ENCODE measurements around the gene DDRGK1.

Gene DDRGK1

DNA sequence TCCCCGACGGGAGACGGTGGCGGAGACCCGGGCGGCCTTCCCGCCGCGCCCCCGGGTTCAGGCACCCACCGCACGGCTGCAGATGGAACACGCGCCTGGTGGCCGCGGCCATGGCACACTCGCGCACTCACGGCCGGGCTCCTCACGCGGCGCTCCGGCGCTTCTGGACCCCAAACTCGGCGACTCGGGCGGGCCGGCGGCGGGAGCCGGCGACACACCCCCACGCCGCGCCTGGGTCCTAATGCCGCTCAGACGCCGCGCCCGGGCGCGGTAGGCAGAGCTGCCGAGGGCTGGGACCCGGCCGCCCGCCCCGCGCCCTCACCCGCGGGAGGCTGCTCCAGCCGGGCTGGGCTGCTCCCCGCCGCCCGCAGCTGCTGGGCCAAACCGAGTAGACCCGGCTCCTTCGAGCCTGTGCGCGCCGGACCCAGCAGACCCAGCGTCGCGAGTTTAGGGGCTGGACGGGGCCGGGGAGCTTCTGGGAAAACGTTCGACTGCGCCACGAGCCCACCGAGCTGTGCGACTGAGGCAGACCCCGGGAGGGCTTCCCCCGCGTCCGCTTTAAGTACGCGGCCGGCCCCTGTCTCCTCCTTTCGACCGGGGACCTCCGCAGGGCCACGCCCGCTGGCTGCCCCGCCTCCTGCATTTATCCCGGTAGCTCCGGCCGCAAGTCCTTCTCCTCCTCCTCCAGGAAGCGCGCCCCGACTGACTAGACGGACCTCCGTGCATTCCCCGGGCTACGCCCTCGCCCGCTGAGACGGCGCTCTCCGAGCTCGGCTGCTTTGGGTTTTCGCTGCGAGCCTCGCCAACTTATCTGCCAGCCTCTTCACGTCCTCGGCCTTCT is 34.8 kb upstream of the DDRGK1 start, which contains the start of gene SLC4A11:
Gene SLC4A11 (minus strand): TSS at position 165 of the 841 bp plus-strand sequence. CDS start 53 bp downstream, at position 112.
- no peaks in the 10 kb centered on the region for H3K9me3 Mint-ChIP-seq
- peaks cover 50% of the 10 kb centered on the region for H3K27me3 Mint-ChIP-seq
- peaks cover 7% of the 10 kb centered on the region for H3K4me1 Mint-ChIP-seq (ENCODE audit: low read depth)
- H3K36me3 Mint-ChIP-seq (ENCODE audit: low read depth) = peaks cover 3% of the 10 kb centered on the region
- H3K4me3 Mint-ChIP-seq = peak within 1 kb of the TSS; percentile 81
- H3K27ac Mint-ChIP-seq = no peak within 1 kb of the TSS

DNA sequence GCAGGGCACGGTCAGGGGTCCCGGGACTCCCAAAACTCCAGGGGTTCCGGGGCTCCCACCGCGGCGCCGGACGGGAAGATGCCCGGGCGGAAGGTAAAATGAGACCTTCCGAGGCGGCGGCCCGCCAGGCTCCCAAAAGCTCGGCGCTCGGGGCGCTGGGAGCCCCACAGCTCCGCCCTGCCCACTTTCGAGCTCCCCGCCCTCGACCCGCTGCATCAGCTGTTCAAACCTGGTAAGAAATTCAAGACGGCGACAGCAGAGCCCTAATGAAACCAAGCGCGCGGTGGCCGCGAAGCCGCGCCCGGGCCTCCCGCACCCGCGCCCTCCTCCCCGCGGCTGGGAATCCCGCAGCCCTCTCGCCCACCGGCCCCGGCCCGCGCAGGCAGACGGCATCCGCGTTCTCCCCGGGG is 34.1 kb upstream of the DDRGK1 start:
- Mint-ChIP-seq H3K36me3 (ENCODE audit: low read depth) (peaks cover 3% of the 10 kb centered on the region), H3K4me1 (ENCODE audit: low read depth) (peaks cover 7% of the 10 kb centered on the region), H3K27ac (no peak overlapping the region), H3K4me3 (peak overlapping the region; percentile 73), H3K27me3 (peaks cover 50% of the 10 kb centered on the region), H3K9me3 (no peaks in the 10 kb centered on the region)

- Mint-ChIP-seq H3K4me1 (ENCODE audit: low read depth) (peaks cover 7% of the 10 kb centered on the region), H3K4me3 (peak overlapping the region; percentile 73), H3K27me3 (peaks cover 50% of the 10 kb centered on the region), H3K36me3 (ENCODE audit: low read depth) (peaks cover 3% of the 10 kb centered on the region), H3K27ac (no peak overlapping the region), H3K9me3 (no peaks in the 10 kb centered on the region)
These were observed 33.6 kb upstream of the DDRGK1 start for GRCh38 chr20:3237958-3238615.

DNA sequence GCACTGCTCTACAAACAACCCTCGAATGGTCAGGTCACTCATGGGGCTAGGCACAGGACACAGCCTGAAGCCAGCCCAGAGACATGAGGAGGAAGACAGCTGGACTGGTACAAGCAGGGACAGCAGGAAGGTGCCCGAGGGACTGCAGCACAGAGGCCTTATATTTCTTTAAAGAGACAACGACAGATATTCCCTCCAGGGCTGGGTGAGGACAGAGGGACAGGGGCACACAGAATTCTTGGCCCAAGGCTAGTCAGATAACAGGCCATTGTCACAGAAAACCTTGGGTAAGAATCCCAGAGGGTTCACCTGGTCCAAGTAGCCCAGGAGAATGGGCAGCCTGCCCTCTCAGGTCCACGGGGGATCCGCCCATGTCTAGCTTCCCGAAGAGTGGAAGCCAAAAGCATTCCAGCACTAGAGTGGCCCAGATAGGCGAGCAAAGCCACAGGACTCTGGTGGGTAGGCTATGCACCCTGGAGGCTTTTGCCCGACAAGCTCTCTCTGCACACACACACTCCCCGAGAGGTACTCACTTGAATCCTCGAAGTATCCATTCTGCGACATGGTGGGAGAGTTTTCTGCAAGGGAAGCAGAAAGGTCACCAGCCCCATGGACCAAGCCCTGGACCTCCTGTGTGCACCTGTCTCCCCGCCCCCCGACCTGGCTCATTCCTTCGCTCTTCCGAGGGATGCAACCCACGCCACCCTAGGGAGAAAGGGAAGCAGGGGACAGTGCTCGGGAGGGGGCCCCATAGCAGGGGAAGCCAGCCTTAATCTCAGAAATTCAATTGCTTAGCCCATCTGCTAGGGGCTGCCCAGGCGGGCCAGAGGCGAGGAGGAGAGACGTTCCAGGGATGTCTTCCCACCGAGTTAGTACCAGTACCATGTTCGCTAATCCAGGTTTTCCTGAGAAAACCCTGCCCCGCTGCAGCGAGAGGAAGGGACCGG is 32.8 kb upstream of the DDRGK1 start:
- H3K4me1 Mint-ChIP-seq (ENCODE audit: low read depth) = peaks cover 7% of the 10 kb centered on the region
- no peak overlapping the region for H3K27ac Mint-ChIP-seq
- H3K9me3 Mint-ChIP-seq = no peaks in the 10 kb centered on the region
- H3K27me3 Mint-ChIP-seq = peaks cover 47% of the 10 kb centered on the region
- peak overlapping the region; percentile 70 for H3K4me3 Mint-ChIP-seq
- peaks cover 3% of the 10 kb centered on the region for H3K36me3 Mint-ChIP-seq (ENCODE audit: low read depth)

DNA sequence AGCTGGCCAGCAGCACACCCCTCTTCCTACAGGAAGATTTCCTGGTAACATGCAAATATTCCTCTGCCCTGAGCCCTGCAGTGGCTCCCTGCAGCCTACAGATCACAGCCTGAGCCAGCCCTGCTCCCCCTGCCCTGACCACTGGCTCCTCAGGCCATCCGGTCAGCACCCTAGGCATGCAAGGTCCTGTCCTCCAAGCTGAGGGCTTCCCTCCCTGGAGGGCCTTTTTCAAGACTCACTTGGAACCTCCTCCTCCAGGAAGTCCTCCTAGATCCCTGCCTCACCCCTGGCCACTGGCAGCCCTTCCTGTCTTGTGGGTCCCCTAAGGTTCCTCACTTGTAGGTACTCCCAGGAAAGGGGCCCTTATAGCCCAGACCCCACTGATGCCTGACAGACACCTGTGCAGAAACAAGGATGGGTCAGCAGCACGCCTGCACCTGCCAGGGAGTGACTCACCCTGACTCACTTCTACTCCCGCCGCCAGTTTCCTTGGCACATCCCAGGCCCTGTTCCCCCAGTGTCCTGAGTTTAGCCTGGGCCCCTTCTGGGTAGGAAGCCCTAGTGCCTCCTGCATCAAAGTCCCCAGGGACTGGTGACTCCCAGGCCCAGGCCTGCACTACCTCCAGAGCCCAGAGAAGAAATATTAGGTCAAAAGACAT is 31.3 kb upstream of the DDRGK1 start:
- Mint-ChIP-seq H3K4me3 (no peak overlapping the region), H3K9me3 (no peaks in the 10 kb centered on the region), H3K36me3 (ENCODE audit: low read depth) (no peaks in the 10 kb centered on the region), H3K27ac (no peak overlapping the region), H3K4me1 (ENCODE audit: low read depth) (peaks cover 7% of the 10 kb centered on the region), H3K27me3 (peaks cover 37% of the 10 kb centered on the region)

DNA sequence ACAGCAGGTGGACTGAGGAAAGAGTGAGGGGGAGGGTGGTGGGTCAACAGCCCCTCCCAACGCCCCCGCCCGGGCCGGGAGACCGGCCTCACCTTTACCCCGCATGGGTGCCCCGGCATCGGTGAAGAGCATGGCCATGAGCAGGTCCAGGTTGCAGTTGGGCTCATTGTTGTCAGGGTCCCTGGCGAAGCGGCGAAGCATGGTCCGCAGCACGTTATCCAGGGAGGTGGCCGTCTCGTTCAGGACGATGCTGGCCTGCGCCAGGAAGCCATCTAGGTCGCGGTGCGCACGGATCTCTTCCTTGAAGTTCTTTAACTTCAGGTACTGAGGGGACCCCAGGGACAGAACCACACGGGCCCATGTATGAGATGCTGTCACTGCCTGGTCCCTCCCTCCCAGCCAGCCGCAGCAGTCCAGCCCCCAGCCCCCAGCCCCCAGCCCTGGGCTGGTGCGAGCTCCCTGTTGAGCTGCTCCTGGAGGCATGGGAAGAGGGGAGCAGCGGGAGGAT is 29.6 kb upstream of the DDRGK1 start:
- no peak overlapping the region for H3K27ac Mint-ChIP-seq
- no peaks in the 10 kb centered on the region for H3K4me1 Mint-ChIP-seq (ENCODE audit: low read depth)
- no peaks in the 10 kb centered on the region for H3K9me3 Mint-ChIP-seq
- no peaks in the 10 kb centered on the region for H3K36me3 Mint-ChIP-seq (ENCODE audit: low read depth)
- peaks cover 22% of the 10 kb centered on the region for H3K27me3 Mint-ChIP-seq
- H3K4me3 Mint-ChIP-seq = no peak overlapping the region

GRCh38 chr20:3233131-3233990 is 28.9 kb upstream of the DDRGK1 start:
- H3K9me3 Mint-ChIP-seq = no peaks in the 10 kb centered on the region
- no peaks in the 10 kb centered on the region for H3K4me1 Mint-ChIP-seq (ENCODE audit: low read depth)
- no peaks in the 10 kb centered on the region for H3K36me3 Mint-ChIP-seq (ENCODE audit: low read depth)
- H3K27me3 Mint-ChIP-seq = peaks cover 22% of the 10 kb centered on the region
- H3K4me3 Mint-ChIP-seq = no peak overlapping the region
- H3K27ac Mint-ChIP-seq = no peak overlapping the region

DNA sequence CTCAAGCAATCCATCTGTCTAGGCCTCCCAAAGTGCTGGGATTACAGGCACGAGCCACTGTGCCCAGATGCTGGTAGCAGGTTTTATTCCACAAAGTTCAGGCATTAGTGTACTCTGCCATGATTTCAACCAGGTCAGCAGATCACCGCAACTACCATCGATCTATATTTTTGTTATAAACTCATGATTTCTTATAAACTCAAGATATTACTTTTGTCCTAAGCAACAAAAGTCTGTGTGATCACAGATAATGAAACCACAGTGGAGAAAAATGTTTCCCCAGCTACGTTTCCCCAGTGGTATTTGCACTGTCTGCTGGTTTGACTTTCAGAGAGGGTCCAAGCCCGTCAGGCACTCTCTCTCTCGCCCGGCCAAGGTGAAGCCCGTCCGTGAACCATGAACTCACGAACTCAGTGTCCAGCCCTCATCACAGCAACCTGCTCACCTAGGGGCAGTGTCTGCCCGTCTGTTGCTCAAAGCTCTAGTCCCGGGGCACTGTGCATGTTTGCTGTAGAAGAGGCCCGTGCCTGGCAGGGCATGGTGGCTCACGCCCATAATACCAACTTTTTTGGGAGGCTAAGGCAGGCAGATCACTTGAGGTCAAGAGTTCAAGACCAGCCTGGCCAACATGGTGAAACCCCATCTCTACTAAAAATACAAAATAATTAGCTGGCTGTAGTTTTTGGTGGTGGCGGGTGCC is 27.6 kb upstream of the DDRGK1 start:
- Mint-ChIP-seq H3K27me3 (peaks cover 12% of the 10 kb centered on the region), H3K4me3 (no peak overlapping the region), H3K27ac (no peak overlapping the region), H3K36me3 (ENCODE audit: low read depth) (no peaks in the 10 kb centered on the region), H3K4me1 (ENCODE audit: low read depth) (no peaks in the 10 kb centered on the region), H3K9me3 (no peaks in the 10 kb centered on the region)

- H3K36me3 Mint-ChIP-seq (ENCODE audit: low read depth) = no peaks in the 10 kb centered on the region
- no peaks in the 10 kb centered on the region for H3K4me1 Mint-ChIP-seq (ENCODE audit: low read depth)
- H3K9me3 Mint-ChIP-seq = no peaks in the 10 kb centered on the region
- no peak overlapping the region for H3K4me3 Mint-ChIP-seq
- peaks cover 3% of the 10 kb centered on the region for H3K27me3 Mint-ChIP-seq
- no peak overlapping the region for H3K27ac Mint-ChIP-seq
These were observed 26.6 kb upstream of the DDRGK1 start for GRCh38 chr20:3231116-3231515.

DNA sequence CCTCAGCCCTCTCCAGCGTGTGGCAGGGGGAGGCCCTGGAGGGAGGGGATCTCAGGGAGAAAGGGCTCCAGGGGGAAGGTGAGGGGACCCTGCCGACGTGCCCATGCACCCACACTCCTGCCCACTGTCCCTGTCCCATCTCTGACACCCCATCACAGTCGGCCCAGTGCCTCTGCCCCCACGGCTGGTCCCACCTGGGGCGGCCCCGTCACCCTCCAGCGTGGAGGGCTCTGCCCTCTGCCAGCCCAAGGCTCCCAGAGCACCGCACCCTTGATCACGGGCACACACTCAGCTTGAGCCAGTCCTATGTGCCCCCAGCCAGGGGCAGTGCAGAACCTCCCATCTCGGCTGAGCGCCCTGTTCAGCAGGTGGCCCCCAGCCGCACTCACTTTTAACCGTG is 25.3 kb upstream of the DDRGK1 start:
- no peak overlapping the region for H3K4me3 Mint-ChIP-seq
- H3K27me3 Mint-ChIP-seq = no peaks in the 10 kb centered on the region
- H3K9me3 Mint-ChIP-seq = no peaks in the 10 kb centered on the region
- no peaks in the 10 kb centered on the region for H3K36me3 Mint-ChIP-seq (ENCODE audit: low read depth)
- no peak overlapping the region for H3K27ac Mint-ChIP-seq
- H3K4me1 Mint-ChIP-seq (ENCODE audit: low read depth) = no peaks in the 10 kb centered on the region

DNA sequence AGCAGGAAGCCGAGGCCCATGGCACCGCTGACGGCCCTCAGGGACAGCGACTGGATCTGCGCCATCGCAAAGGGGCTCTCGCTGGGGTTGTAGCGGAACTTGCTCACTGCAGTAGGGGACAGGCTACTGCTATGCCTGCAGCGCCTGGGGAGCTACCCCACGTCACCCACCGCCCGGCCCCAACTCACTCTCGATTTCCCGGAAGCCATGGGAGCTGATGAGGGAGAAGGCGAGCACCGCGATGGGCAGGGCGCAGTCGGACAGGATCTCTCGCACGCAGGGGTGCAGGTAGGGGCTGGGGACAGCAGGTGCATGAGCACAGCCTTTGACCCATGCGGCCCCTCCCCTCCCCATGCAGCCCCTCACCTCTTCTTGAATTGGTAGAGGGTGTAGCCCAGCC is 24.7 kb upstream of the DDRGK1 start:
- Mint-ChIP-seq H3K27me3 (no peaks in the 10 kb centered on the region), H3K4me1 (ENCODE audit: low read depth) (no peaks in the 10 kb centered on the region), H3K36me3 (ENCODE audit: low read depth) (no peaks in the 10 kb centered on the region), H3K9me3 (no peaks in the 10 kb centered on the region), H3K4me3 (no peak overlapping the region), H3K27ac (no peak overlapping the region)

- H3K27me3 Mint-ChIP-seq = no peaks in the 10 kb centered on the region
- H3K27ac Mint-ChIP-seq = no peak overlapping the region
- H3K4me1 Mint-ChIP-seq (ENCODE audit: low read depth) = peaks cover 2% of the 10 kb centered on the region
- no peaks in the 10 kb centered on the region for H3K9me3 Mint-ChIP-seq
- H3K4me3 Mint-ChIP-seq = no peak overlapping the region
- no peaks in the 10 kb centered on the region for H3K36me3 Mint-ChIP-seq (ENCODE audit: low read depth)
These were observed 24.2 kb upstream of the DDRGK1 start for GRCh38 chr20:3228750-3229032.

Measured in stimulated activated naive CD8-positive, alpha-beta T cell treated with anti-CD3 and anti-CD28 coated beads, Interleukin-15, Interleukin-2, amounts not matched to agents 100 ng/mL and 50 ng/mL, for 24 hours (primary cell).